ENCODE data around the gene SMYD3. TPM values are rescaled to one million over a fixed set of nuclear protein-coding genes. Genes with fewer than 3 reads are reported as not detected.

The SMYD3 gene
- total RNA-seq, 4 donors from 2014 or later, result 10.5 to 36.4 (median 22.5) TPM

- H3K4me1 ChIP-seq, result no peaks in the 10 kb centered on the region
- no peaks in the 10 kb centered on the region for H3K27me3 ChIP-seq
- H3K36me3 ChIP-seq, result no peaks in the 10 kb centered on the region
- no peak overlapping the region for H3K4me3 ChIP-seq
- TF ChIP-seq POLR2A (IDR thresholded peaks at IDR 0.05) (no peak), CTCF (IDR thresholded peaks at IDR 0.05) (no peak)
- peaks cover 0 to 6% of the 10 kb centered on the region in 2 donors for H3K9me3 ChIP-seq
- DNase-seq, result no peak
- intact Hi-C loops (cut with DNase I; ENCODE audit: low total_unique reads), result no loop called here
- H3K27ac ChIP-seq, result no peak overlapping the region
Observed at GRCh38 chr1:245751116-245751515, 756.0 kb downstream of the SMYD3 start.

- Histone ChIP-seq H3K4me1 (no peaks in the 10 kb centered on the region), H3K36me3 (no peaks in the 10 kb centered on the region), H3K9me3 (no peaks in the 10 kb centered on the region), H3K27ac (no peak overlapping the region), H3K4me3 (no peak overlapping the region), H3K27me3 (no peaks in the 10 kb centered on the region)
- no peak for DNase-seq
- TF ChIP-seq POLR2A (IDR thresholded peaks at IDR 0.05) (no peak), CTCF (IDR thresholded peaks at IDR 0.05) (no peak)
- intact Hi-C loops (cut with DNase I; ENCODE audit: low total_unique reads), result no loop called here
Observed at GRCh38 chr1:245750261-245750660, 756.8 kb downstream of the SMYD3 start.

- intact Hi-C loops (cut with DNase I; ENCODE audit: low total_unique reads), result no loop called here
- no peak overlapping the region for H3K27ac ChIP-seq
Observed at GRCh38 chr1:245749053-245749452, 758.0 kb downstream of the SMYD3 start.

GRCh38 chr1:245748646-245749045 is 758.4 kb downstream of the SMYD3 start:
- intact Hi-C loops (cut with DNase I; ENCODE audit: low total_unique reads), result no loop called here
- DNase-seq, result no peak

More at GRCh38 chr1:245749053-245749452, 758.0 kb downstream of the SMYD3 start:
- H3K27me3 ChIP-seq, result no peaks in the 10 kb centered on the region
- no peaks in the 10 kb centered on the region for H3K4me1 ChIP-seq
- H3K4me3 ChIP-seq, result no peak overlapping the region
- no peak for DNase-seq
- TF ChIP-seq POLR2A (IDR thresholded peaks at IDR 0.05), result no peak
- TF ChIP-seq CTCF (IDR thresholded peaks at IDR 0.05), result no peak
- no peaks in the 10 kb centered on the region for H3K36me3 ChIP-seq
- no peaks in the 10 kb centered on the region for H3K9me3 ChIP-seq

GRCh38 chr1:245748240-245748639 is 758.8 kb downstream of the SMYD3 start:
- H3K27ac ChIP-seq, result no peak overlapping the region
- no peaks in the 10 kb centered on the region for H3K27me3 ChIP-seq
- H3K9me3 ChIP-seq, result no peaks in the 10 kb centered on the region
- no peak for DNase-seq
- H3K4me3 ChIP-seq, result no peak overlapping the region
- no peaks in the 10 kb centered on the region for H3K4me1 ChIP-seq
- no peak for TF ChIP-seq CTCF (IDR thresholded peaks at IDR 0.05)
- TF ChIP-seq POLR2A (IDR thresholded peaks at IDR 0.05), result no peak
- no peaks in the 10 kb centered on the region for H3K36me3 ChIP-seq
- intact Hi-C loops (cut with DNase I; ENCODE audit: low total_unique reads), result no loop called here

More at GRCh38 chr1:245748646-245749045, 758.4 kb downstream of the SMYD3 start:
- H3K4me1 ChIP-seq, result no peaks in the 10 kb centered on the region
- TF ChIP-seq CTCF (IDR thresholded peaks at IDR 0.05) (no peak), POLR2A (IDR thresholded peaks at IDR 0.05) (no peak)
- no peak overlapping the region for H3K4me3 ChIP-seq
- H3K9me3 ChIP-seq, result no peaks in the 10 kb centered on the region
- no peaks in the 10 kb centered on the region for H3K36me3 ChIP-seq
- no peaks in the 10 kb centered on the region for H3K27me3 ChIP-seq
- no peak overlapping the region for H3K27ac ChIP-seq
